Liver (tissue), 9 donors: Measurements from ENCODE around the gene PLEKHA6. TPM values are rescaled to one million over a fixed set of nuclear protein-coding genes. Genes with fewer than 3 reads are reported as not detected.

Source experiments
- DNase-seq: peaks from one replicate; pipeline ENCODE4 v3.0.0-alpha.2; 2017; ENCODE audit warnings: low spot score
- H3K27ac ChIP-seq, 2 donors: one replicate each; pipeline ENCODE4 v1.7.0; 2013; ENCODE audit warnings: inconsistent platforms in 2 of 2, low read length in 2 of 2, control low read depth in 1 of 2, low read depth in 1 of 2, mild to moderate bottlenecking in 1 of 2
- H3K27me3 ChIP-seq, 4 donors: one replicate each; pipeline versions ENCODE4 v1.6.1 to v1.7.0; 2013; ENCODE audit warnings: low read length in 3 of 4, inconsistent platforms in 1 of 4, mild to moderate bottlenecking in 1 of 4, moderate library complexity in 1 of 4; ENCODE audit not compliant: control insufficient read depth in 4 of 4, insufficient read depth in 4 of 4
- H3K36me3 ChIP-seq, 4 donors: one replicate each; pipeline versions ENCODE4 v1.6.1 to v1.7.0; 2013; ENCODE audit warnings: low read length in 3 of 4, mild to moderate bottlenecking in 3 of 4, low read depth in 1 of 4, moderate library complexity in 1 of 4; ENCODE audit not compliant: control insufficient read depth in 4 of 4, insufficient read depth in 3 of 4
- H3K4me1 ChIP-seq, 4 donors: one replicate each; pipeline versions ENCODE4 v1.6.1 to v1.7.0; 2013; ENCODE audit warnings: low read length in 3 of 4, mild to moderate bottlenecking in 3 of 4, moderate library complexity in 1 of 4; ENCODE audit not compliant: control insufficient read depth in 4 of 4, insufficient read depth in 4 of 4
- H3K4me3 ChIP-seq, 3 donors: one replicate each; pipeline versions ENCODE4 v1.6.1 to v1.7.0; 2013; ENCODE audit warnings: low read length in 3 of 3, control low read depth in 1 of 3, low read depth in 1 of 3, mild to moderate bottlenecking in 1 of 3
- H3K9ac ChIP-seq, 2 donors: one replicate each; pipeline ENCODE4 v1.7.0; 2013; ENCODE audit warnings: low read length in 2 of 2, mild to moderate bottlenecking in 2 of 2, moderate library complexity in 2 of 2, control low read depth in 1 of 2, low read depth in 1 of 2
- H3K9me3 ChIP-seq, 4 donors: one replicate each; pipeline versions ENCODE4 v1.6.1 to v1.7.0; 2013; ENCODE audit warnings: low read length in 3 of 4; ENCODE audit not compliant: control insufficient read depth in 4 of 4
- ATF3 ChIP-seq: IDR thresholded peaks from 2 replicates; pipeline ENCODE4 v1.6.1; 2016; ENCODE audit warnings: antibody characterized with exemption
- EGR1 ChIP-seq, 2 donors: IDR thresholded peaks; 2 replicates each; pipeline ENCODE4 v1.6.1; 2016 to 2018; ENCODE audit warnings: antibody characterized with exemption in 2 of 2, low read depth in 2 of 2
- FOXA1 ChIP-seq: IDR thresholded peaks from 2 replicates; pipeline ENCODE4 v1.6.1; 2016; ENCODE audit warnings: antibody characterized with exemption
- FOXA2 ChIP-seq: IDR thresholded peaks from 2 replicates; pipeline ENCODE4 v1.6.1; 2016; ENCODE audit warnings: antibody characterized with exemption
- GABPA ChIP-seq, 2 donors: IDR thresholded peaks in 1 of 2; conservative IDR thresholded peaks in 1 of 2; 2 replicates each; pipeline ENCODE4 v1.6.1; 2016; ENCODE audit warnings: antibody characterized with exemption in 2 of 2, mild to moderate bottlenecking in 1 of 2, moderate library complexity in 1 of 2
- HNF4A ChIP-seq, 2 donors: conservative IDR thresholded peaks; 2 replicates each; pipeline ENCODE4 v1.6.1; 2016; ENCODE audit warnings: antibody characterized with exemption in 2 of 2, mild to moderate bottlenecking in 2 of 2
- HNF4G ChIP-seq: IDR thresholded peaks from 2 replicates; pipeline ENCODE4 v1.6.1; 2016; ENCODE audit warnings: antibody characterized with exemption
- JUND ChIP-seq, 2 donors: IDR thresholded peaks; 2 replicates each; pipeline ENCODE4 v1.6.1; 2016; ENCODE audit warnings: antibody characterized with exemption in 2 of 2
- NR2F2 ChIP-seq: IDR thresholded peaks from 2 replicates; pipeline ENCODE4 v1.6.1; 2016; ENCODE audit warnings: antibody characterized with exemption
- RAD21 ChIP-seq, 2 donors: IDR thresholded peaks; 2 replicates each; pipeline ENCODE4 v1.6.1; 2016; ENCODE audit warnings: antibody characterized with exemption in 2 of 2, mild to moderate bottlenecking in 2 of 2
- REST ChIP-seq: IDR thresholded peaks from 2 replicates; pipeline ENCODE4 v1.6.1; 2016; ENCODE audit warnings: antibody characterized with exemption, mild to moderate bottlenecking
- RXRA ChIP-seq, 2 donors: IDR thresholded peaks; 2 replicates each; pipeline ENCODE4 v1.6.1; 2017 to 2018; ENCODE audit warnings: antibody characterized with exemption in 2 of 2, mild to moderate bottlenecking in 1 of 2
- SP1 ChIP-seq: IDR thresholded peaks from 2 replicates; pipeline ENCODE4 v1.6.1; 2018; ENCODE audit warnings: antibody characterized with exemption, mild to moderate bottlenecking
- TAF1 ChIP-seq: conservative IDR thresholded peaks from 2 replicates; pipeline ENCODE4 v1.6.1; 2016; ENCODE audit warnings: antibody characterized with exemption, mild to moderate bottlenecking
- YY1 ChIP-seq: IDR thresholded peaks from 2 replicates; pipeline ENCODE4 v1.6.1; 2016; ENCODE audit warnings: antibody characterized with exemption, mild to moderate bottlenecking
- ZBTB33 ChIP-seq: IDR thresholded peaks from 2 replicates; pipeline ENCODE4 v1.6.1; 2016; ENCODE audit warnings: antibody characterized with exemption
- whole genome bisulfite sequencing: extraction: QIAGEN DNeasy Blood & Tissue Kit; methylation state at CpG from one replicate; pipeline ENCODE4 v1.1.7; 2013; 5-methylcytosine and 5-hydroxymethylcytosine counted together
- polyA plus RNA-seq, 2 donors: library from polyadenylated mRNA; stranded (reverse) in 1 of 2; unstranded in 1 of 2; fragments of 200-250 nt in 1 of 2; fragments of >200 nt in 1 of 2; fragmentation: Nextera tagmentation in 1 of 2; extraction: Ambion mirVana in 1 of 2; gene quantifications; one replicate each; pipeline versions ENCODE4 v1.2.1 to v1.2.3, GENCODE V29; 2013 to 2015
- total RNA-seq, 2 donors: library from RNA; depleted of rRNA; stranded (reverse); fragments of >200 nt; gene quantifications; one replicate each; pipeline ENCODE4 v1.2.3, GENCODE V29; 2014
- TF ChIP-seq, protein P1 (sequence below): IDR thresholded peaks from 2 replicates; pipeline ENCODE4 v1.6.1; 2016; ENCODE audit warnings: antibody characterized with exemption
- TF ChIP-seq, protein P2 (sequence below): fragments of 150-350 bp; IDR thresholded peaks from 2 replicates; pipeline ENCODE4 v1.5.1; 2017; ENCODE audit warnings: improper control_type of control experiment, low read depth, low read length; ENCODE audit not compliant: missing input control
- donor health status: healthy.
- donor health status: healthy.
- donor health status: healthy.
- donor health status: healthy.
- donor health status: healthy.

Gene PLEKHA6
- total and polyA plus RNA-seq, 4 donors = 5.3 to 12.8 (median 7.6) TPM

DNA sequence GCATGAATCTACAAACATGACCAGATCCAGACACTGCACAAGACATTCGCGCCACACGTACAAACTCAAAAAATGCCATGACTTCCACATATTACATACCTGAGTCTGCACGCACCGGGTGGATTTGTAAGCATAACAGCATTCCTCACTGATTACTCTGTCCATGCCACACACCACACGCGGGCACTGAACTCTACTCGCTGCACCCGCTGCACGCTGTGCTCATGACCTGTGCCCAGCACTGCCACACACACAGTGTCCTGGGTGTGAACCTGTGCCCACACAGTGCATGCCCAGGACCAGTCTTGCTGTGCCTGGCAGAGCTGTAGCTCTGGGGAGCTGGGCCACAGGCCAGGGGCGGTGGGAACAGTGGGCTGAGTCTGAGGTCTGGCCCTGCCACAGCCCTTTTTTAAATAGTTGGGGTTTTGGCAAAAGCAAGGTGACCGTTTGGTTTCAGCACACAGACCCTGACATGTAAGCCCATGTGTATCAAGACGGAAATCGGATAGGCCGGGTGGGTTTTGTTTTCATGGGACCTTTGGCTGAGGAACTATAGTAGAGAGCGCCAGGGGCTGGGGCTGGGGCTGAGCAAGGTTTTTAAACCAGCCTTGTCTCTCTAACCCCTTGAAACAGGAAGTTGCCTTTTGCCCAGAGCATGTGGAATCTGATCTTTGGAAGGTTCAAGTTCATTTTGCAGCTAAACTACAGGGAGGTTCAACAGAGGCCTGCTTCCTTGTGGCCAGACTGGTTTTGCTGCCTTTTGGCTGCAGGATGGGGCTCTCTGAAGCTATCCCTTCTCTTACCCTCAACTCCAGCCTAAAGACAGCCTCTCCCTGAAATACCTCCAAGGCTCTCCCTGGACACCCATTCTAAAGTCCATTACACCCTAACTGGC lies 133.6 kb downstream of the PLEKHA6 start:
- TF ChIP-seq, protein P1, sequence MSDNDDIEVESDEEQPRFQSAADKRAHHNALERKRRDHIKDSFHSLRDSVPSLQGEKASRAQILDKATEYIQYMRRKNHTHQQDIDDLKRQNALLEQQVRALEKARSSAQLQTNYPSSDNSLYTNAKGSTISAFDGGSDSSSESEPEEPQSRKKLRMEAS = peak; percentile 67
- TF ChIP-seq ATF3 = no peak
- TF ChIP-seq GABPA (IDR thresholded peaks at IDR 0.05 in 1 of 2, conservative IDR thresholded peaks at IDR 0.05 in 1 of 2) = peak in 1 of 2 donors; percentile 76
- peak; percentile 60 for TF ChIP-seq REST
- TF ChIP-seq FOXA2 = peak; percentile 44
- peak; percentile 18 for TF ChIP-seq FOXA1
- TF ChIP-seq, protein P2, sequence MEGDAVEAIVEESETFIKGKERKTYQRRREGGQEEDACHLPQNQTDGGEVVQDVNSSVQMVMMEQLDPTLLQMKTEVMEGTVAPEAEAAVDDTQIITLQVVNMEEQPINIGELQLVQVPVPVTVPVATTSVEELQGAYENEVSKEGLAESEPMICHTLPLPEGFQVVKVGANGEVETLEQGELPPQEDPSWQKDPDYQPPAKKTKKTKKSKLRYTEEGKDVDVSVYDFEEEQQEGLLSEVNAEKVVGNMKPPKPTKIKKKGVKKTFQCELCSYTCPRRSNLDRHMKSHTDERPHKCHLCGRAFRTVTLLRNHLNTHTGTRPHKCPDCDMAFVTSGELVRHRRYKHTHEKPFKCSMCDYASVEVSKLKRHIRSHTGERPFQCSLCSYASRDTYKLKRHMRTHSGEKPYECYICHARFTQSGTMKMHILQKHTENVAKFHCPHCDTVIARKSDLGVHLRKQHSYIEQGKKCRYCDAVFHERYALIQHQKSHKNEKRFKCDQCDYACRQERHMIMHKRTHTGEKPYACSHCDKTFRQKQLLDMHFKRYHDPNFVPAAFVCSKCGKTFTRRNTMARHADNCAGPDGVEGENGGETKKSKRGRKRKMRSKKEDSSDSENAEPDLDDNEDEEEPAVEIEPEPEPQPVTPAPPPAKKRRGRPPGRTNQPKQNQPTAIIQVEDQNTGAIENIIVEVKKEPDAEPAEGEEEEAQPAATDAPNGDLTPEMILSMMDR = no peak
- peak; percentile 82 to 85 for TF ChIP-seq HNF4A (conservative IDR thresholded peaks at IDR 0.05)
- TF ChIP-seq RAD21 (IDR thresholded peaks at IDR 0.05) = peak; percentile 38 to 46
- no peak for TF ChIP-seq TAF1
- peak; percentile 50 for TF ChIP-seq HNF4G
- peak; percentile 98 to 99 for TF ChIP-seq RXRA (IDR thresholded peaks at IDR 0.05)
- peak; percentile 70 to 74 for TF ChIP-seq JUND (IDR thresholded peaks at IDR 0.05)
- peak; percentile 88 for TF ChIP-seq ZBTB33
- TF ChIP-seq SP1 = peak; percentile 93
- TF ChIP-seq EGR1 (IDR thresholded peaks at IDR 0.05; ENCODE audit: low read depth in 2 of 2) = peak in 1 of 2 donors; percentile 80
- no peak for TF ChIP-seq YY1
- TF ChIP-seq NR2F2 = peak; percentile 58
- WGBS = 37% methylated on average over 16 of the region's 16 CpGs
- no peak for DNase-seq
- Histone ChIP-seq H3K4me3 (no peak overlapping the region), H3K36me3 (peaks cover 3 to 31% (median 26%) of the 10 kb centered on the region in 4 donors), H3K27ac (peak overlapping the region; percentile 85 to 87), H3K9ac (peak overlapping the region in 1 of 2 donors; percentile 0), H3K4me1 (peaks cover 4 to 31% (median 21%) of the 10 kb centered on the region in 4 donors), H3K9me3 (no peaks in the 10 kb centered on the region), H3K27me3 (no peaks in the 10 kb centered on the region)
